ENCODE data around the gene CASKIN1. TPM values are rescaled to one million over a fixed set of nuclear protein-coding genes. Genes with fewer than 3 reads are reported as not detected.
"Not testable (repeated sequence)": the region's sequence is repeated elsewhere in the genome, so short reads cannot be mapped to it uniquely, and the experiment has no call there.

Gene CASKIN1
- total RNA-seq, 4 donors from 2014 or later, result 0.71 to 2.2 (median 1.3) TPM

DNA sequence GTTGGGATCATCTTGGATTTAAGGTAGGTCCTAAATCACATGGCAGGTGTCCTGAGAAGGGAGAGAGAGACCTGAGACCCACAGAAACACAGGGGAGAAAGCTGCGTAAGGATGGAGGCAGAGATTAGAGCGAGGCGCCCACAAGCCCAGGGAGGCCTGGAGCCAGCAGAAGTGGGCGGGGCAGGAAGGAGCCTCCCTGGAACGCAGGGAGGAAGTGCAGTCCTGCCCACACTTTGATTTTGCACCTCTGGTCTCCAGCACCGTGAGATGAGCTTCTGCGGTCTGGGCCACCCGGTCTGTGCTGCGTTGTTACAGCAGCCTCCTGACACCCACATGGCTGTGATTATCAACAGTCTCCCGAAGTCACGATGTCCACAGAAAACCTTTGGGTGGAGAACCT, 46.2 kb upstream of the CASKIN1 start:
- no peak overlapping the region for H3K4me3 ChIP-seq (ENCODE audit: low read depth, poor library complexity, severe bottlenecking)
- intact Hi-C loops (cut with DNase I; ENCODE audit: low total_unique reads), result no loop called here
- DNase-seq (ENCODE audit: low spot score in 2 of 2), result no peak
- TF ChIP-seq, protein P1, sequence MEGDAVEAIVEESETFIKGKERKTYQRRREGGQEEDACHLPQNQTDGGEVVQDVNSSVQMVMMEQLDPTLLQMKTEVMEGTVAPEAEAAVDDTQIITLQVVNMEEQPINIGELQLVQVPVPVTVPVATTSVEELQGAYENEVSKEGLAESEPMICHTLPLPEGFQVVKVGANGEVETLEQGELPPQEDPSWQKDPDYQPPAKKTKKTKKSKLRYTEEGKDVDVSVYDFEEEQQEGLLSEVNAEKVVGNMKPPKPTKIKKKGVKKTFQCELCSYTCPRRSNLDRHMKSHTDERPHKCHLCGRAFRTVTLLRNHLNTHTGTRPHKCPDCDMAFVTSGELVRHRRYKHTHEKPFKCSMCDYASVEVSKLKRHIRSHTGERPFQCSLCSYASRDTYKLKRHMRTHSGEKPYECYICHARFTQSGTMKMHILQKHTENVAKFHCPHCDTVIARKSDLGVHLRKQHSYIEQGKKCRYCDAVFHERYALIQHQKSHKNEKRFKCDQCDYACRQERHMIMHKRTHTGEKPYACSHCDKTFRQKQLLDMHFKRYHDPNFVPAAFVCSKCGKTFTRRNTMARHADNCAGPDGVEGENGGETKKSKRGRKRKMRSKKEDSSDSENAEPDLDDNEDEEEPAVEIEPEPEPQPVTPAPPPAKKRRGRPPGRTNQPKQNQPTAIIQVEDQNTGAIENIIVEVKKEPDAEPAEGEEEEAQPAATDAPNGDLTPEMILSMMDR (IDR thresholded peaks at IDR 0.05), result no peak
- TF ChIP-seq POLR2A (IDR thresholded peaks at IDR 0.05), result no peak
- WGBS, 2 donors, result 66 to 73% methylated on average over 11 of the region's 11 CpGs

DNA sequence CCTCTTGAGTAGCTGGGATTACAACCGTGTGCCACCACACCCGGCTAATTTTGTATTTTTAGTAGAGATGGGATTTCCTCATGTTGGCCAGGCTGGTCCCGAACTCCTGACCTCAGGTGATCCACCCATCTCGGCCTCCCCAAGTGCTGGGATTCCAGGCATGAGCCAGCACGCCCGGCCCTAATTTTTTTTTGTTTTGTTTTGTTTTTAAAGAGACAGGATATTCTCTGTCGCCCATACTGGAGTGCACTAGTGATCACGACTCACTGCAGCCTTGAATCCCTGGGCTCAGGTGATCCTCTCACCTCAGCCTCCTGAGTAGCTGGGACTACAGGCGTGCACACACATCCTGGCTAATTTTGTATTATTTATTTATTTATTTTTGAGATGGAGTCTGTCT, 43.9 kb upstream of the CASKIN1 start:
- intact Hi-C loops (cut with DNase I; ENCODE audit: low total_unique reads); DNase-seq (ENCODE audit: low spot score in 2 of 2); H3K4me3 ChIP-seq (ENCODE audit: low read depth, poor library complexity, severe bottlenecking): not testable (repeated sequence)
- WGBS, 2 donors, result 65 to 69% methylated on average over 9 of the region's 9 CpGs

DNA sequence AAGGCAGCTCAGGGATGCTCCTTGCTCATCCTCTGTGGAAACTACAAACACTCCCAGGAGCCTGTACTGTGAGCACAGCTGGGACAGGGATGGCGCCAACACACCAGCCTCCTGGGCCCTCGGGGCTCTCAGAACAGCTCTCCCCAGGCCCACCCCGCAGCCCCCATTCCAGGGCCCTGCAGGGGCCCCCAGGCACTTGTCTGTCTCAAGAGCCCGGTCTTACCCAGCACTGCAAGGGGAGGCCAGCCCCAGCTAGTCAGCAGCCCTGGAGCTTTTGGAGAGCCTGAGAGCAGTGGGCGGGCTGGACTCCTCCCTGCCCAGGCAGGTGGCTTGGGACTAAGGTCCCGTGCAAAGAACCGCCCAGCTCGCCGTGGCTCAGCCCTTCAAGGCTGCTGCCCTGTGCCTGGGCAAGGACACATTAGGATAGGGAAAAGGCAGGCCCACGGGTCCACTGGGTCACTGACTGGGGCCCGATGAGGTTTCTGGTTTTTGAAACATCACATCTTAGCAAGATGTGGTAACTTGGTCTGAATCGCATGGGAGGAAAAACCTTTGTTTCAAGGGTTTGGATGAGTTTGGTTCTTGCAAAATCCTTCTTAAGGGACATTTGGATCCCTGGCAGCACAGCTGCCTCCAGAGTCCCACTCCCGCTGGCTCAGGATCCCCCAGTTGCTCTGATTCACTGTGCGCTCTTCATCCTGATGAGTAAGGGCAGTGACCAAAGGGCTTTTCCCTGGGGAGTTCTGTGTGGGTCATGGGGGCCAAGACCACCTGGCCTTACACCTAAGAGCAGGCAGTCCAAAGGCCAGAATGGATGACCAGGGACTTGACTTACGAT, 42.7 kb upstream of the CASKIN1 start:
- intact Hi-C loops (cut with DNase I; ENCODE audit: low total_unique reads), result loop anchor here (10.0 kb wide), 1 partner anchor 266 kb away; no protein-coding TSS in a partner anchor
- no peak for DNase-seq (ENCODE audit: low spot score in 2 of 2)
- 61 to 72% methylated on average over 14 to 15 of the region's 15 CpGs for WGBS, 2 donors

DNA sequence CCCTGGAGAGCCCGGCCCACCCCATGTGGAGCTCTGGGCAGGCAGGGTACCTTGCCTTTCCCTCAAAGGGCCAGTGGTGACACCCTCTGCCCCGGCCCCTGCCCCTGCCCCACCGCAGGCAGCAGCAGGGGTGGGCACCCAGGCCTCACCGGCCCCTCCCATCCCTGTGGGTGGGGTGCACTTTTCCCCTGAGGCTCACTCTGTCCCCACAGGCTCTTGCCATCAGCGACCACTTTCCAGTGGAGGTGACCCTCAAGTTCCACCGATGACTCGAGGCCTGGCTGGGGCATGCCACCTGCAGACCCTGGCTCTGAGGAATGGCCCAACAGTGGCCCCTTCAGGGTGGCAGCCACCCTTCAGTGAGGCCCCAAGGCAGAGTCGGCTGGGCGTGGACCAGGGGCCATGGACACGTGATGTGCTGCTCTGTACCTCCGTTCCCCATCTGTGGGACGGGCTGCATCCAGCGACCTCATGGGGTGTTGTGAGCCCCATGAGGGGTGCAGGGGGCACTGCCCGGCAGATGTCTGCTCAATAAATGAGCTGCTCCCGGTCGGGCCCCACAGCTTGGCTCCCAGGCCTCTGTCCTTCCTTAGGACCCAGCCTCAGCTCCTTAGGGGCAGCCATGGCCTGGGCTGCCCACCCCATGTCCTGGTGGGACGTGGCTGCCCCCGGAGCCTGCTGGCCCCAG, 41.9 kb upstream of the CASKIN1 start:
- TF ChIP-seq POLR2A (IDR thresholded peaks at IDR 0.05), result no peak
- TF ChIP-seq, protein P1 (IDR thresholded peaks at IDR 0.05), result no peak
- intact Hi-C loops (cut with DNase I; ENCODE audit: low total_unique reads), result loop anchor here (10.0 kb wide), 1 partner anchor 267 kb away; no protein-coding TSS in a partner anchor
- H3K4me3 ChIP-seq (ENCODE audit: low read depth, poor library complexity, severe bottlenecking), result no peak overlapping the region
- no peak for DNase-seq (ENCODE audit: low spot score in 2 of 2)
- WGBS, 2 donors, result 46 to 55% methylated on average over 5 to 11 of the region's 18 CpGs

More for the DNA sequence above, 42.7 kb upstream of the CASKIN1 start:
- TF ChIP-seq POLR2A (IDR thresholded peaks at IDR 0.05), result no peak
- TF ChIP-seq, protein P1 (IDR thresholded peaks at IDR 0.05), result no peak
- no peak overlapping the region for H3K4me3 ChIP-seq (ENCODE audit: low read depth, poor library complexity, severe bottlenecking)

DNA sequence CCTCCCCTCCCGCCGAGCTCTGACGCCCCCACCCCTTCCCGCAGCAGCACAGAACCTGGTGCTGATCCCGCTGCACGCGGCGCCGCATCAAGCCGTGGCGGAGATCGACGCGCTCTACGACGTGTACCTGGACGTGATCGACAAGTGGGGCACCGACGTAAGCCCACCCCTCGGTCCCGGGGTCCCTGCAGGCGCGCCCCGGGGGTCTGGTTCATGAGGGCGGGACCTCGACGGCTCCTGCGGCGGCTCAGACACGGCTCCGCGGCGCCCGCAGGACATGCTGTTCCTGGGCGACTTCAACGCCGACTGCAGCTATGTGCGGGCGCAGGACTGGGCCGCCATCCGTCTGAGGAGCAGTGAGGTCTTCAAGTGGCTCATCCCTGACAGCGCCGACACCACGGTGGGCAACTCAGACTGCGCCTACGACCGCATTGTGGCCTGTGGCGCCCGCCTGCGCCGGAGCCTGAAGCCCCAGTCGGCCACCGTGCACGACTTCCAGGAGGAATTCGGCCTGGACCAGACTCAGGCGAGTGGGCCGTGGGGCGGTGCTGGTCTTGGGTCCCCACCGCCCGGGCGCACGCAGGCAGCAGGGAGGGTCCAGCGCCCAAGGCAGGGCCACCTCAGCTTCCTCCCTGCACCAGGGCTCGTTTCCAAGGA, 41.2 kb upstream of the CASKIN1 start:
- no peak for DNase-seq (ENCODE audit: low spot score in 2 of 2)
- TF ChIP-seq, protein P1 (IDR thresholded peaks at IDR 0.05), result no peak
- no peak for TF ChIP-seq POLR2A (IDR thresholded peaks at IDR 0.05)
- WGBS, 2 donors, result 11 to 30% methylated on average over 19 to 33 of the region's 65 CpGs
- H3K4me3 ChIP-seq (ENCODE audit: low read depth, poor library complexity, severe bottlenecking), result no peak overlapping the region
- intact Hi-C loops (cut with DNase I; ENCODE audit: low total_unique reads), result loop anchor here (10.0 kb wide), 1 partner anchor 267 kb away; no protein-coding TSS in a partner anchor

DNA sequence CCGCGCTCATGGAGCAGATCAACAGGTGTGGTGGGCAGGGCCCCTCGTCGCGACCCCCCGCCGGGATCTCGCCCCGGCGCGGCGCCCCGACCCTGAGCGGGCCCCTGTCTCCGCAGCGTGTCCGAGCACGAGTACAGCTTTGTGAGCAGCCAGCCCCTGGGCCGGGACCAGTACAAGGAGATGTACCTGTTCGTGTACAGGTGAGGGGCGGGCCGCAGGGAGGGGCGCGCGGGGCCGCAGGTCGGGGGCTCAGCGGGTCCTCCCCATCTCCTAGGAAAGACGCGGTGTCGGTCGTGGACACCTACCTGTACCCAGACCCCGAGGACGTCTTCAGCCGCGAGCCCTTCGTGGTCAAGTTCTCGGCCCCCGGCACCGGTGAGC, 40.7 kb upstream of the CASKIN1 start:
- DNase-seq (ENCODE audit: low spot score in 2 of 2), result no peak
- 0% methylated on average over 1 to 6 of the region's 40 CpGs for WGBS, 2 donors
- intact Hi-C loops (cut with DNase I; ENCODE audit: low total_unique reads), result loop anchor here (10.0 kb wide), 1 partner anchor 268 kb away; no protein-coding TSS in a partner anchor
- TF ChIP-seq POLR2A (IDR thresholded peaks at IDR 0.05), result no peak
- TF ChIP-seq, protein P1 (IDR thresholded peaks at IDR 0.05), result no peak
- H3K4me3 ChIP-seq (ENCODE audit: low read depth, poor library complexity, severe bottlenecking), result no peak overlapping the region

Measured in lower leg skin (tissue), 4 donors.